Activated naive CD4-positive, alpha-beta T cell treated with anti-CD3 and anti-CD28 coated beads, Interleukin-2, amount 50 U/mL, for 16 hours (primary cell): ENCODE data around the gene DTD2.
A peak's percentile ranks its signal among the peaks of the same experiment; 100 is the strongest.
"Not testable (repeated sequence)": the region's sequence is repeated elsewhere in the genome, so short reads cannot be mapped to it uniquely, and the experiment has no call there.

Experiments
- DNase-seq: peaks from one replicate; pipeline ENCODE4 v3.0.0-alpha.2; 2020

DTD2 gene

GRCh38 chr14:31456841-31457664 is at the start of gene DTD2:
DTD2 (minus strand) TSS chr14:31457506; CDS start chr14:31457393, 113 bp downstream.
- peak; percentile 91 for DNase-seq

GRCh38 chr14:31505411-31505810 is 48.1 kb upstream of the DTD2 start:
- no peak for DNase-seq

- no peak for DNase-seq
Measured at GRCh38 chr14:31501870-31502269, 44.6 kb upstream of the DTD2 start.

GRCh38 chr14:31492759-31493498 is 35.6 kb upstream of the DTD2 start:
- no peak for DNase-seq

- no peak for DNase-seq
Measured at GRCh38 chr14:31489691-31490090, 32.4 kb upstream of the DTD2 start.

- DNase-seq, result no peak
Measured at GRCh38 chr14:31487886-31488285, 30.6 kb upstream of the DTD2 start, which contains the start of gene GPR33. GPR33 (minus strand) TSS chr14:31488039; CDS start chr14:31483965, 4,074 bp downstream.

- DNase-seq, result no peak
Measured at GRCh38 chr14:31486764-31487163, 29.5 kb upstream of the DTD2 start.

GRCh38 chr14:31484754-31485153 is 27.4 kb upstream of the DTD2 start:
- DNase-seq, result no peak

- DNase-seq, result no peak
Measured at GRCh38 chr14:31480156-31480555, 22.9 kb upstream of the DTD2 start.

- no peak for DNase-seq
Measured at GRCh38 chr14:31479027-31479426, 21.7 kb upstream of the DTD2 start.

- DNase-seq, result no peak
Measured at GRCh38 chr14:31477248-31477647, 19.9 kb upstream of the DTD2 start.

- no peak for DNase-seq
Measured at GRCh38 chr14:31476131-31476866, 19.0 kb upstream of the DTD2 start.

- DNase-seq, result no peak
Measured at GRCh38 chr14:31466554-31466953, 9.2 kb upstream of the DTD2 start.

GRCh38 chr14:31465111-31465510 is 7.8 kb upstream of the DTD2 start:
- no peak for DNase-seq

GRCh38 chr14:31462450-31462849 is 5.1 kb upstream of the DTD2 start:
- DNase-seq, result not testable (repeated sequence)

GRCh38 chr14:31461545-31461944 is 4.2 kb upstream of the DTD2 start:
- no peak for DNase-seq

- DNase-seq, result no peak
Measured at GRCh38 chr14:31457665-31458659, 656 bp upstream of the DTD2 start.

GRCh38 chr14:31449971-31450610 is 7.2 kb downstream of the DTD2 start:
- DNase-seq, result no peak

GRCh38 chr14:31449136-31449535 is 8.2 kb downstream of the DTD2 start:
- no peak for DNase-seq

GRCh38 chr14:31445703-31446102 is 11.6 kb downstream of the DTD2 start:
- no peak for DNase-seq

- no peak for DNase-seq
Measured at GRCh38 chr14:31442284-31442683, 15.0 kb downstream of the DTD2 start.
